ENCODE results near the gene ANKIB1.
"Not testable (repeated sequence)": the region's sequence is repeated elsewhere in the genome, so short reads cannot be mapped to it uniquely, and the experiment has no call there.

The ANKIB1 gene

GRCh38 chr7:92403760-92404074 lies 157.9 kb downstream of the ANKIB1 start:
- no peak for DNase-seq (ENCODE audit: low read depth in 2 of 2)

GRCh38 chr7:92404170-92404614 lies 158.4 kb downstream of the ANKIB1 start:
- DNase-seq (ENCODE audit: low read depth in 2 of 2), result peak in 1 of 2 donors; percentile 7

GRCh38 chr7:92409357-92409756 lies 163.6 kb downstream of the ANKIB1 start:
- DNase-seq (ENCODE audit: low read depth in 2 of 2), result no peak

GRCh38 chr7:92410162-92410561 lies 164.4 kb downstream of the ANKIB1 start:
- DNase-seq (ENCODE audit: low read depth in 2 of 2), result not testable (repeated sequence)

GRCh38 chr7:92412745-92413144 lies 167.0 kb downstream of the ANKIB1 start:
- DNase-seq (ENCODE audit: low read depth in 2 of 2), result no peak

GRCh38 chr7:92413550-92413949 lies 167.8 kb downstream of the ANKIB1 start:
- DNase-seq (ENCODE audit: low read depth in 2 of 2), result no peak

- no peak for DNase-seq (ENCODE audit: low read depth in 2 of 2)
These were observed 169.5 kb downstream of the ANKIB1 start for GRCh38 chr7:92415225-92415624.

GRCh38 chr7:92417913-92418312 lies 172.1 kb downstream of the ANKIB1 start:
- no peak for DNase-seq (ENCODE audit: low read depth in 2 of 2)

GRCh38 chr7:92421676-92422435 lies 176.1 kb downstream of the ANKIB1 start:
- DNase-seq (ENCODE audit: low read depth in 2 of 2), result no peak

- DNase-seq (ENCODE audit: low read depth in 2 of 2), result no peak
These were observed 177.2 kb downstream of the ANKIB1 start for GRCh38 chr7:92422926-92423325.

- no peak for DNase-seq (ENCODE audit: low read depth in 2 of 2)
These were observed 177.9 kb downstream of the ANKIB1 start for GRCh38 chr7:92423710-92424131.

- DNase-seq (ENCODE audit: low read depth in 2 of 2), result no peak
These were observed 179.7 kb downstream of the ANKIB1 start for GRCh38 chr7:92425311-92425947.

GRCh38 chr7:92427193-92427592 lies 181.4 kb downstream of the ANKIB1 start:
- DNase-seq (ENCODE audit: low read depth in 2 of 2), result no peak

GRCh38 chr7:92432299-92432946 lies 186.6 kb downstream of the ANKIB1 start:
- no peak for DNase-seq (ENCODE audit: low read depth in 2 of 2)

GRCh38 chr7:92433019-92433418 lies 187.2 kb downstream of the ANKIB1 start:
- DNase-seq (ENCODE audit: low read depth in 2 of 2), result no peak

- no peak for DNase-seq (ENCODE audit: low read depth in 2 of 2)
These were observed 189.8 kb downstream of the ANKIB1 start for GRCh38 chr7:92435542-92435941.

- no peak for DNase-seq (ENCODE audit: low read depth in 2 of 2)
These were observed 191.1 kb downstream of the ANKIB1 start for GRCh38 chr7:92436612-92437445.

- DNase-seq (ENCODE audit: low read depth in 2 of 2), result no peak
These were observed 192.2 kb downstream of the ANKIB1 start for GRCh38 chr7:92437956-92438491.

GRCh38 chr7:92442720-92443119 lies 196.9 kb downstream of the ANKIB1 start:
- not testable (repeated sequence) for DNase-seq (ENCODE audit: low read depth in 2 of 2)

- DNase-seq (ENCODE audit: low read depth in 2 of 2), result peak in 1 of 2 donors; percentile 6
These were observed 201.1 kb downstream of the ANKIB1 start for GRCh38 chr7:92446869-92447344.
